Fibroblast of villous mesenchyme (primary cell): Measurements from ENCODE around the gene IQGAP2. TPM values are rescaled to one million over a fixed set of nuclear protein-coding genes. Genes with fewer than 3 reads are reported as not detected.

Experiments used
- DNase-seq: peaks from one replicate; pipeline ENCODE4 v3.0.0-alpha.2; 2010; ENCODE audit warnings: low read depth
- H3K4me3 ChIP-seq: 2 replicates; pipeline ENCODE4 v1.5.1; 2011; ENCODE audit warnings: low read depth, mild to moderate bottlenecking, low read length
- total RNA-seq: library from RNA; depleted of rRNA; stranded (reverse); fragments of >200 nt; gene quantifications from 2 replicates; pipeline ENCODE4 v1.2.3, GENCODE V29; 2012
- TF ChIP-seq, protein P1 (sequence below): IDR thresholded peaks from 2 replicates; pipeline ENCODE4 v1.5.1; 2012; ENCODE audit warnings: low read depth, mild to moderate bottlenecking, low read length; ENCODE audit not compliant: insufficient read depth

IQGAP2 gene
- total RNA-seq, 1 donor = 2.6 TPM

DNA sequence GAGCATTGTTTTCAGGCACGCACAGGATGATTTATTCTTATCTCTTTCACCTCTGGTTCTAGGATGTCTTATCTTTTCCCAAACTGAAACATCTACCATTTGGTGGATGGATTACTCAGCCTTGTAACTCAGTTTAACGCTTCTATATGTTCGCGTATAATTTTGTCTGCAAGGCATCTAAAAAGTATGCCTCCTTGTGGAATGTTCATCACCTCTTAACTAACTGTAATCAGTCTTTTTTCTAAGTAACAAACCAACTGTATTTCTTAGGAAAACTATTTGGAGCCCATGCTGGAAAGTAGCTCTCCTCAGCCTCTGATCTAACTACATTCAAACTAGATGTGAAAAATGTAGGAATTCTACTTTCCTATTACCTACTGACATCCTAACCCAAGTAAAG, 231.6 kb downstream of the IQGAP2 start:
- no peak for DNase-seq
- H3K4me3 ChIP-seq = no peak overlapping the region
- TF ChIP-seq, protein P1, sequence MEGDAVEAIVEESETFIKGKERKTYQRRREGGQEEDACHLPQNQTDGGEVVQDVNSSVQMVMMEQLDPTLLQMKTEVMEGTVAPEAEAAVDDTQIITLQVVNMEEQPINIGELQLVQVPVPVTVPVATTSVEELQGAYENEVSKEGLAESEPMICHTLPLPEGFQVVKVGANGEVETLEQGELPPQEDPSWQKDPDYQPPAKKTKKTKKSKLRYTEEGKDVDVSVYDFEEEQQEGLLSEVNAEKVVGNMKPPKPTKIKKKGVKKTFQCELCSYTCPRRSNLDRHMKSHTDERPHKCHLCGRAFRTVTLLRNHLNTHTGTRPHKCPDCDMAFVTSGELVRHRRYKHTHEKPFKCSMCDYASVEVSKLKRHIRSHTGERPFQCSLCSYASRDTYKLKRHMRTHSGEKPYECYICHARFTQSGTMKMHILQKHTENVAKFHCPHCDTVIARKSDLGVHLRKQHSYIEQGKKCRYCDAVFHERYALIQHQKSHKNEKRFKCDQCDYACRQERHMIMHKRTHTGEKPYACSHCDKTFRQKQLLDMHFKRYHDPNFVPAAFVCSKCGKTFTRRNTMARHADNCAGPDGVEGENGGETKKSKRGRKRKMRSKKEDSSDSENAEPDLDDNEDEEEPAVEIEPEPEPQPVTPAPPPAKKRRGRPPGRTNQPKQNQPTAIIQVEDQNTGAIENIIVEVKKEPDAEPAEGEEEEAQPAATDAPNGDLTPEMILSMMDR = no peak

DNA sequence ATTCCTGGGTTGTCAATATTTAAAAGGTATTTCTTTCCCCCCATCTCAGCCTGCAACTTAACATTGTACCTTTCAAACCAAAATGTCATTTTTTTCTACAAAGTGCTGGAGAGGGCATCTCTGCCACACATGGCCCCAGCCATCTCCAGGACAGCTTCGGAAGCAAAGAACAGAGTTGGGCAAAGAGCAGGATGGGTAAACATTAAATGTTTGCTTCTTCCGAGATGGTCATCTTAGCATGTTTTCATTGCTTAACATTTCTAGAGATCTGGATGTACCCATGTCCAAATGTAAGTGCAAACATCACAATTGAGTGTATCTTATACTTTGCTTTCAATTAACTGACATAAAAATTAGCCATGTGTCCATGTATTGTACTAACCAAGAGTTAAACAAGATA, 234.4 kb downstream of the IQGAP2 start:
- TF ChIP-seq, protein P1 = no peak
- H3K4me3 ChIP-seq = no peak overlapping the region
- no peak for DNase-seq

DNA sequence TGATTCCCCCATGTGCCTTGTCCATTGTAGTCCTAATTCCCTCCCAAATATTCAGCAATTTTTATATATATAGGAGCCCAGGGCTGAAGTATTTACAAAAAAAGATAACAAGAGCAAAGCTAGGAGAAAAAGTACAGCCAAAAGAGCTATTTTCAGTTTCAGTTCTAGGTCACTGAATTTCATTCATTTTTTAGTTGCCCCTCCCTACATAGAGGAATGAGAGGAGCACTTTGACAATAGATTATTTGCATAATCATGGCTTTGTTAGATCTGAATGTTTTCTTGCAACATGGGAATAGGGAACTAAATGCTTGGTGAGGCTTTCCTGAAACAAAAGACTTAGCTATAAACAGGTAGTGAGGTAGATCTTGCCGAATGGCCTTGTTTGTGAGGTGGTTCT, 235.4 kb downstream of the IQGAP2 start:
- no peak overlapping the region for H3K4me3 ChIP-seq
- DNase-seq = no peak
- TF ChIP-seq, protein P1 = no peak

DNA sequence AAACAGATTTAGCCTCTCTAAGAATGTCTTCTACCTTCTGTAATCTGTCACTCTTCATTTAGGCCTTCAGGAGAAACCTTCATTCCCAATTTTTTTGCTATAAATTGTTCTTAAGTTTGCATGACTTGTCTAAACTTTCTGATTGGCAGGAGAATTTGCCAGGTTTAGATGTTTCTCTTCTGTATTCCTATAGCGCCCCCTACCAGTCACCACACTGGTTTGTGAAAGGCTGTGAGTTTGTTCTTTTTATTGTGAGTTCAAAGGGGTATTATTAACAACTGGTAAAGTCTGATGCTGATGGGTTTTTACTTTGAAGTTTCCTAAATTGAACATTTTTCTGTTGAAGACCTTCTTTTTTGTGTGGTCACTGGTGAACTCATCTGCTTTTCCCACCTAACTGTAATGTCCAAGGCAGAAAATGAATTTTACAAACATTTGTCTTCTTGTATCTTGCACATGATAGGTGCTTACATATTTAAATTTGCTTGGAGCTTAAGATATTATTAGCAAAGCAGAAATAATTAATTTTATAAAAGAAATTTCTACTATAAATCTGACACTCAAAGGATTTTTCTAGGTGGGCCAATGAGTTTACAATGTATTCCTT, 238.5 kb downstream of the IQGAP2 start:
- H3K4me3 ChIP-seq = no peak overlapping the region
- DNase-seq = peak; percentile 80
- TF ChIP-seq, protein P1 = peak; percentile 80

DNA sequence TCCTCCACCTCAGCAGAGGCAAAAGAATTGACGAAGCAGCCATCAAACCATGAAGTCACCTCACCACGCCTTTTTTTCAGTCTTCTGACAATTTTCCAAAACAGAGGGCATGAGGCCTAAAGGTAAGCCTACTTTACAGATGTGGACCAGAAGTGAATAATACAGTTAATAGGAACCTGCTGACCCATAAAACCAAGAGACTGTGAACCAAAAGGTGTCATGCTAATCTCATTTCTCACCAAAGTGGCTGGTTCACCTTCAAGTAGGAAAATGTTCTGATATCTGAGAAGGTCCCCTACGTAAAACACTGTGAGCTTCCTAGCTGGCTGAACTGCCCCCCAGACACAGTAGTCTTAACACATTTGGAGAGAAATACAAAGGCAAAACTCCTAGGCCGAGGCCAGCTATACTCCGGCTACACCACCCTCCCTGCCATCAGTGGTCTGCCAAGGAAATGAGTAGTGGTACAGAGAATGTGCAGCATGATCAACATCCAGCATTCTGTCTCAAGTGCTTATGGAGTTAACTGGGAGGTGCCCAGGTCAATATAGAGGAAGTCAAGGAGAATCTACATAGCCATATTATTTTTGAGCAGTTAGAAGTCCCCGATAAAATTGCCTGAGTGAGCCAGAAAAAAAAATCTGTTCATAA, 239.4 kb downstream of the IQGAP2 start:
- DNase-seq = no peak
- TF ChIP-seq, protein P1 = no peak
- no peak overlapping the region for H3K4me3 ChIP-seq

DNA sequence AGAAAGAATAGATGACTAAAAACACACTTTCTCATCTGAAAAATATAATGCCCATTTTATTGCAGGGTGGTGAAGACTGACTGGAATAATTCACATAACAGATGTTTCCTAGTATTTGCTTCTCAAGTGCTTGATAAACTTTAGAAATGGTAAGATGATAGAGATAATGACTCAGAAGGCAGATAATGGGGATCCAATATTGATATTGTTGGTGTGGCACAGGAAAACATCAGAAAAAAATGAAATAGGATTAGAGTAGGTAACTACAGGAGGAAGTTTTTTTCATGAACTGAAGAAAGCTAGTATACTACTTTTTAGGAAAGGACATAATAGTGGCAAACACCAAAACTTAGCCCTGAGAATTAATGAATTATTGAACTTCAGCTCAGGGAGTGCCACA, 240.3 kb downstream of the IQGAP2 start:
- no peak for DNase-seq
- TF ChIP-seq, protein P1 = no peak
- no peak overlapping the region for H3K4me3 ChIP-seq
